Neural crest cell (in vitro differentiated cells): ENCODE data around the gene HMGN4. TPM values are rescaled to one million over a fixed set of nuclear protein-coding genes. Genes with fewer than 3 reads are reported as not detected.
A peak's percentile ranks its signal among the peaks of the same experiment; 100 is the strongest.

ENCODE experiments used
- DNase-seq: peaks from one replicate; pipeline ENCODE4 v3.0.0; 2021; ENCODE audit warnings: low read depth, mixed read lengths, low spot score
- H3K27ac Mint-ChIP-seq: one replicate; pipeline ENCODE4 v1.8.0; 2021; ENCODE audit warnings: mild to moderate bottlenecking, mixed read lengths; ENCODE audit not compliant: unreplicated experiment
- H3K27me3 Mint-ChIP-seq: 2 replicates; pipeline ENCODE4 v1.8.0; 2021; ENCODE audit warnings: low read depth, mild to moderate bottlenecking, mixed read lengths
- H3K36me3 Mint-ChIP-seq: 2 replicates; pipeline ENCODE4 v1.8.0; 2021; ENCODE audit warnings: low read depth, mild to moderate bottlenecking, mixed read lengths
- H3K4me1 Mint-ChIP-seq: 2 replicates; pipeline ENCODE4 v1.8.0; 2021; ENCODE audit warnings: mixed read lengths
- H3K4me3 Mint-ChIP-seq: one replicate; pipeline ENCODE4 v1.8.0; 2021; ENCODE audit warnings: mild to moderate bottlenecking, mixed read lengths
- H3K9me3 Mint-ChIP-seq: 2 replicates; pipeline ENCODE4 v1.8.0; 2021; ENCODE audit warnings: mixed read lengths
- CTCF ChIP-seq: fragments of 200-600 bp; sonication (generic); conservative IDR thresholded peaks from 2 replicates; pipeline ENCODE4 v1.5.0; 2021; ENCODE audit warnings: antibody characterized with exemption, mild to moderate bottlenecking
- total RNA-seq: library from RNA; stranded (reverse); gene quantifications from 2 replicates; pipeline ENCODE4 v1.2.1, GENCODE V29; 2021

The HMGN4 gene
- total RNA-seq, 1 donor from 2014 or later: 49.7 TPM

GRCh38 chr6:26532699-26533531 lies 5.3 kb upstream of the HMGN4 start:
- Mint-ChIP-seq H3K27me3 (peaks cover 21% of the 10 kb centered on the region), H3K4me1 (peaks cover 49% of the 10 kb centered on the region), H3K36me3 (peaks cover 7% of the 10 kb centered on the region), H3K4me3 (peak overlapping the region; percentile 96), H3K9me3 (no peaks in the 10 kb centered on the region), H3K27ac (peak overlapping the region; percentile 96)
- peak; percentile 95 for DNase-seq
- no peak for TF ChIP-seq CTCF

- H3K4me3 Mint-ChIP-seq: peak overlapping the region; percentile 96
- H3K27ac Mint-ChIP-seq: no peak overlapping the region
- DNase-seq: no peak
- peaks cover 24% of the 10 kb centered on the region for H3K27me3 Mint-ChIP-seq
- H3K9me3 Mint-ChIP-seq: no peaks in the 10 kb centered on the region
- peaks cover 8% of the 10 kb centered on the region for H3K36me3 Mint-ChIP-seq
- TF ChIP-seq CTCF: no peak
- H3K4me1 Mint-ChIP-seq: peaks cover 51% of the 10 kb centered on the region
These were observed 4.6 kb upstream of the HMGN4 start for GRCh38 chr6:26533532-26533931.

GRCh38 chr6:26534681-26535465 lies 3.3 kb upstream of the HMGN4 start:
- no peak for DNase-seq
- peaks cover 60% of the 10 kb centered on the region for H3K4me1 Mint-ChIP-seq
- TF ChIP-seq CTCF: no peak
- peaks cover 24% of the 10 kb centered on the region for H3K27me3 Mint-ChIP-seq
- H3K9me3 Mint-ChIP-seq: no peaks in the 10 kb centered on the region
- peaks cover 8% of the 10 kb centered on the region for H3K36me3 Mint-ChIP-seq
- H3K27ac Mint-ChIP-seq: no peak overlapping the region
- peak overlapping the region; percentile 77 for H3K4me3 Mint-ChIP-seq

GRCh38 chr6:26536571-26537159 lies 1.5 kb upstream of the HMGN4 start:
- Mint-ChIP-seq H3K27me3 (peaks cover 24% of the 10 kb centered on the region), H3K9me3 (no peaks in the 10 kb centered on the region)
- no peak for TF ChIP-seq CTCF

GRCh38 chr6:26537160-26537845 lies 863 bp upstream of the HMGN4 start:
- peaks cover 8% of the 10 kb centered on the region for H3K36me3 Mint-ChIP-seq

More at GRCh38 chr6:26536571-26537159, 1.5 kb upstream of the HMGN4 start:
- no peak for DNase-seq
- peaks cover 8% of the 10 kb centered on the region for H3K36me3 Mint-ChIP-seq
- H3K4me1 Mint-ChIP-seq: peaks cover 61% of the 10 kb centered on the region
- peak overlapping the region; percentile 90 for H3K27ac Mint-ChIP-seq
- H3K4me3 Mint-ChIP-seq: peak overlapping the region; percentile 97

More at GRCh38 chr6:26537160-26537845, 863 bp upstream of the HMGN4 start:
- Mint-ChIP-seq H3K4me3 (peak overlapping the region; percentile 97), H3K4me1 (peaks cover 58% of the 10 kb centered on the region), H3K27ac (peak overlapping the region; percentile 90), H3K9me3 (no peaks in the 10 kb centered on the region), H3K27me3 (peaks cover 24% of the 10 kb centered on the region)
- no peak for TF ChIP-seq CTCF
- DNase-seq: peak; percentile 77
